Memory B cell (primary cell): ENCODE measurements around the gene MFN2.
A peak's percentile ranks its signal among the peaks of the same experiment; 100 is the strongest.
"Not testable (repeated sequence)": the region's sequence is repeated elsewhere in the genome, so short reads cannot be mapped to it uniquely, and the experiment has no call there.

Source experiments
- ATAC-seq: fragments of 150-1000 bp; cut with Tn5 transposase; 2 replicates; pipeline ENCODE4 v1.10.0; 2021; ENCODE audit warnings: low read depth, mild to moderate bottlenecking, moderate library complexity
- DNase-seq, 2 donors: peaks; one replicate each; pipeline ENCODE4 v3.0.0; 2022; ENCODE audit warnings: low spot score in 2 of 2
- H3K27ac Mint-ChIP-seq: one replicate; pipeline ENCODE4 v1.8.0; 2022; ENCODE audit warnings: mild to moderate bottlenecking, moderate library complexity, mixed read lengths
- H3K27me3 Mint-ChIP-seq: one replicate; pipeline ENCODE4 v1.8.0; 2022; ENCODE audit warnings: mixed read lengths
- H3K36me3 Mint-ChIP-seq: one replicate; pipeline ENCODE4 v1.8.0; 2022; ENCODE audit warnings: mild to moderate bottlenecking, mixed read lengths
- H3K4me1 Mint-ChIP-seq: one replicate; pipeline ENCODE4 v1.8.0; 2022; ENCODE audit warnings: mixed read lengths
- H3K4me3 Mint-ChIP-seq: one replicate; pipeline ENCODE4 v1.8.0; 2022; ENCODE audit warnings: mild to moderate bottlenecking, moderate library complexity, mixed read lengths
- H3K9me3 Mint-ChIP-seq: one replicate; pipeline ENCODE4 v1.8.0; 2022; ENCODE audit warnings: mixed read lengths

Gene MFN2

GRCh38 chr1:11979851-11980675 lies at the start of gene MFN2:
MFN2 (plus strand) TSS chr1:11980444; CDS start chr1:11989169, 8,725 bp downstream.
- peak; percentile 89 to 95 for DNase-seq
- Mint-ChIP-seq H3K4me1 (peaks cover 26% of the 10 kb centered on the region), H3K27me3 (no peaks in the 10 kb centered on the region), H3K36me3 (peaks cover 18% of the 10 kb centered on the region), H3K4me3 (peak within 1 kb of the TSS; percentile 96), H3K27ac (peak within 1 kb of the TSS; percentile 97), H3K9me3 (no peaks in the 10 kb centered on the region)
- peak; percentile 88 for ATAC-seq

GRCh38 chr1:11930571-11931445 lies 49.4 kb upstream of the MFN2 start:
- DNase-seq: no peak
- Mint-ChIP-seq H3K27me3 (no peaks in the 10 kb centered on the region), H3K9me3 (no peaks in the 10 kb centered on the region), H3K27ac (no peak overlapping the region), H3K4me1 (peaks cover 8% of the 10 kb centered on the region), H3K36me3 (no peaks in the 10 kb centered on the region), H3K4me3 (no peak overlapping the region)
- no peak for ATAC-seq

- H3K4me1 Mint-ChIP-seq: peaks cover 2% of the 10 kb centered on the region
- no peaks in the 10 kb centered on the region for H3K36me3 Mint-ChIP-seq
- H3K4me3 Mint-ChIP-seq: no peak overlapping the region
- DNase-seq (no peak), ATAC-seq (no peak)
- no peaks in the 10 kb centered on the region for H3K9me3 Mint-ChIP-seq
- no peak overlapping the region for H3K27ac Mint-ChIP-seq
- no peaks in the 10 kb centered on the region for H3K27me3 Mint-ChIP-seq
Observed at GRCh38 chr1:11931845-11932244, 48.4 kb upstream of the MFN2 start.

GRCh38 chr1:11934302-11935056 lies 45.8 kb upstream of the MFN2 start, which contains the start of gene PLOD1:
PLOD1 (plus strand) TSS chr1:11934717; CDS start chr1:11934780, 63 bp downstream.
- Mint-ChIP-seq H3K27ac (no peak within 1 kb of the TSS), H3K36me3 (no peaks in the 10 kb centered on the region), H3K27me3 (no peaks in the 10 kb centered on the region), H3K9me3 (no peaks in the 10 kb centered on the region), H3K4me1 (no peaks in the 10 kb centered on the region), H3K4me3 (peak within 1 kb of the TSS; percentile 82)
- DNase-seq (peak; percentile 52 to 62), ATAC-seq (peak; percentile 99)

GRCh38 chr1:11935057-11935412 lies 45.2 kb upstream of the MFN2 start:
- H3K36me3 Mint-ChIP-seq: no peaks in the 10 kb centered on the region
- no peaks in the 10 kb centered on the region for H3K4me1 Mint-ChIP-seq
- no peak overlapping the region for H3K27ac Mint-ChIP-seq
- peak overlapping the region; percentile 82 for H3K4me3 Mint-ChIP-seq
- no peaks in the 10 kb centered on the region for H3K9me3 Mint-ChIP-seq
- DNase-seq (no peak), ATAC-seq (no peak)
- no peaks in the 10 kb centered on the region for H3K27me3 Mint-ChIP-seq

- peak overlapping the region; percentile 21 for H3K4me3 Mint-ChIP-seq
- not testable (repeated sequence) for H3K9me3 Mint-ChIP-seq, H3K36me3 Mint-ChIP-seq, H3K4me1 Mint-ChIP-seq, ATAC-seq, DNase-seq, H3K27ac Mint-ChIP-seq, H3K27me3 Mint-ChIP-seq
Observed at GRCh38 chr1:11935733-11936132, 44.5 kb upstream of the MFN2 start.

GRCh38 chr1:11938722-11939526 lies 41.3 kb upstream of the MFN2 start:
- H3K27me3 Mint-ChIP-seq: no peaks in the 10 kb centered on the region
- no peak for DNase-seq
- no peaks in the 10 kb centered on the region for H3K9me3 Mint-ChIP-seq
- H3K36me3 Mint-ChIP-seq: peaks cover 1% of the 10 kb centered on the region
- no peaks in the 10 kb centered on the region for H3K4me1 Mint-ChIP-seq
- no peak for ATAC-seq
- no peak overlapping the region for H3K27ac Mint-ChIP-seq
- no peak overlapping the region for H3K4me3 Mint-ChIP-seq

GRCh38 chr1:11939794-11940193 lies 40.5 kb upstream of the MFN2 start:
- DNase-seq, H3K9me3 Mint-ChIP-seq, H3K4me3 Mint-ChIP-seq, ATAC-seq, H3K27me3 Mint-ChIP-seq, H3K27ac Mint-ChIP-seq, H3K4me1 Mint-ChIP-seq, H3K36me3 Mint-ChIP-seq: not testable (repeated sequence)

GRCh38 chr1:11940260-11940921 lies 39.9 kb upstream of the MFN2 start:
- ATAC-seq: no peak
- H3K4me3 Mint-ChIP-seq: no peak overlapping the region
- DNase-seq: no peak
- no peaks in the 10 kb centered on the region for H3K9me3 Mint-ChIP-seq
- H3K27ac Mint-ChIP-seq: no peak overlapping the region
- H3K27me3 Mint-ChIP-seq: no peaks in the 10 kb centered on the region
- peaks cover 1% of the 10 kb centered on the region for H3K36me3 Mint-ChIP-seq
- no peaks in the 10 kb centered on the region for H3K4me1 Mint-ChIP-seq

- no peaks in the 10 kb centered on the region for H3K4me1 Mint-ChIP-seq
- H3K4me3 Mint-ChIP-seq: no peak overlapping the region
- no peaks in the 10 kb centered on the region for H3K9me3 Mint-ChIP-seq
- no peak overlapping the region for H3K27ac Mint-ChIP-seq
- peaks cover 1% of the 10 kb centered on the region for H3K36me3 Mint-ChIP-seq
- ATAC-seq: no peak
- no peaks in the 10 kb centered on the region for H3K27me3 Mint-ChIP-seq
- no peak for DNase-seq
Observed at GRCh38 chr1:11942280-11942679, 38.0 kb upstream of the MFN2 start.

- no peak overlapping the region for H3K4me3 Mint-ChIP-seq
- ATAC-seq: no peak
- no peaks in the 10 kb centered on the region for H3K27me3 Mint-ChIP-seq
- no peaks in the 10 kb centered on the region for H3K4me1 Mint-ChIP-seq
- no peaks in the 10 kb centered on the region for H3K9me3 Mint-ChIP-seq
- H3K36me3 Mint-ChIP-seq: peaks cover 1% of the 10 kb centered on the region
- DNase-seq: no peak
- H3K27ac Mint-ChIP-seq: no peak overlapping the region
Observed at GRCh38 chr1:11943619-11944018, 36.6 kb upstream of the MFN2 start.

- Mint-ChIP-seq H3K27ac (no peak overlapping the region), H3K27me3 (no peaks in the 10 kb centered on the region), H3K4me3 (no peak overlapping the region), H3K9me3 (no peaks in the 10 kb centered on the region), H3K36me3 (peaks cover 1% of the 10 kb centered on the region), H3K4me1 (no peaks in the 10 kb centered on the region)
- ATAC-seq (no peak), DNase-seq (no peak)
Observed at GRCh38 chr1:11944358-11944931, 35.8 kb upstream of the MFN2 start.
